ENCODE results near the gene CALN1. TPM values are rescaled to one million over a fixed set of nuclear protein-coding genes. Genes with fewer than 3 reads are reported as not detected.
"Not testable (repeated sequence)": the region's sequence is repeated elsewhere in the genome, so short reads cannot be mapped to it uniquely, and the experiment has no call there.

The CALN1 gene
- total and polyA plus RNA-seq, 2 experiments from 2014 or later, result 7.6 to 14.5 TPM

- no peak for TF ChIP-seq REST (IDR thresholded peaks at IDR 0.05; ENCODE audit: unreplicated experiment)
- TF ChIP-seq ZNF331 (CRISPR knock-in tag; IDR thresholded peaks at IDR 0.05; ENCODE audit: low read depth), result no peak
- TF ChIP-seq EZH2 (IDR thresholded peaks at IDR 0.05; ENCODE audit: low read depth, unreplicated experiment), result no peak
- no peak for TF ChIP-seq CTCF (conservative IDR thresholded peaks at IDR 0.05; ENCODE audit: low read depth in 2 of 2)
- TF ChIP-seq POLR2AphosphoS5 (IDR thresholded peaks at IDR 0.05; ENCODE audit: low read depth), result no peak
These were observed 339.2 kb downstream of the CALN1 start (continued) for GRCh38 chr7:72072901-72073300.

GRCh38 chr7:72069263-72069662 is 342.9 kb downstream of the CALN1 start:
- H3K79me2 ChIP-seq (replicated peaks; ENCODE audit: insufficient read depth), result no peaks in the 10 kb centered on the region; the same call in 1 of the 2 replicates
- peaks cover 12% of the 10 kb centered on the region; the same call in 2 of the 3 replicates for H3K9me3 Mint-ChIP-seq
- ATAC-seq, result peak; percentile 74
- peaks cover 13% of the 10 kb centered on the region; the same call in 1 of the 3 replicates for H3K36me3 Mint-ChIP-seq (ENCODE audit: low read depth)
- peaks cover 6% of the 10 kb centered on the region for H3K27me3 Mint-ChIP-seq (ENCODE audit: insufficient read depth, low read depth, poor library complexity)
- TF ChIP-seq POLR2AphosphoS5 (IDR thresholded peaks at IDR 0.05; ENCODE audit: low read depth) (no peak), CTCF (conservative IDR thresholded peaks at IDR 0.05; ENCODE audit: low read depth in 2 of 2) (peak; percentile 33 to 44)
- H3K27ac ChIP-seq (ENCODE audit: low read depth), result no peak overlapping the region
- H3K9me2 ChIP-seq (ENCODE audit: insufficient read depth), result no peaks in the 10 kb centered on the region
- H3K36me3 ChIP-seq (ENCODE audit: insufficient read depth), result no peaks in the 10 kb centered on the region
- H3K4me1 Mint-ChIP-seq, result peaks cover 15% of the 10 kb centered on the region
- H3K4me2 ChIP-seq, result no peak overlapping the region
- no peak overlapping the region for H3K27ac Mint-ChIP-seq
- H3K4me3 Mint-ChIP-seq, result no peak overlapping the region
- peaks cover 6% of the 10 kb centered on the region for H3K4me1 ChIP-seq (ENCODE audit: insufficient read depth)
- DNase-seq (ENCODE audit: low spot score), result peak; percentile 44
- H4K20me1 ChIP-seq (replicated peaks; ENCODE audit: insufficient read depth), result no peaks in the 10 kb centered on the region
- no peaks in the 10 kb centered on the region for H3F3A ChIP-seq (replicated peaks; ENCODE audit: low read depth)
- no peaks in the 10 kb centered on the region for H3K27me3 ChIP-seq (ENCODE audit: insufficient read depth)
- H2AFZ ChIP-seq, result no peak overlapping the region
- H3K4me3 ChIP-seq, result no peak overlapping the region

GRCh38 chr7:72065764-72066163 is 346.4 kb downstream of the CALN1 start:
- not testable (repeated sequence) for H4K20me1 ChIP-seq (replicated peaks; ENCODE audit: insufficient read depth); H3K27me3 ChIP-seq (ENCODE audit: insufficient read depth); H3K4me2 ChIP-seq; H2AFZ ChIP-seq; ATAC-seq; H3K4me1 Mint-ChIP-seq; H3K36me3 ChIP-seq (ENCODE audit: insufficient read depth); H3K27ac ChIP-seq (ENCODE audit: low read depth); DNase-seq (ENCODE audit: low spot score); H3F3A ChIP-seq (replicated peaks; ENCODE audit: low read depth); H3K4me3 ChIP-seq; H3K4me1 ChIP-seq (ENCODE audit: insufficient read depth); H3K36me3 Mint-ChIP-seq (ENCODE audit: low read depth); H3K4me3 Mint-ChIP-seq; H3K9me3 Mint-ChIP-seq; H3K79me2 ChIP-seq (replicated peaks; ENCODE audit: insufficient read depth); H3K27me3 Mint-ChIP-seq (ENCODE audit: insufficient read depth, low read depth, poor library complexity); H3K27ac Mint-ChIP-seq; H3K9me2 ChIP-seq (ENCODE audit: insufficient read depth)

Measured in GM23338 (cell line).